OCI-LY1 (cell line): Measurements from ENCODE around the gene TCP11L2.

Experiments used
- H2AFZ ChIP-seq: fragments of 200-600 bp; sonication (generic), shearing (Covaris generic); 2 replicates; pipeline ENCODE4 v1.6.0; 2014; ENCODE audit warnings: antibody characterized with exemption, mild to moderate bottlenecking, low read length
- H3F3A ChIP-seq: fragments of 200-600 bp; sonication (generic), shearing (Covaris generic); 2 replicates; pipeline ENCODE4 v1.6.0; 2014; ENCODE audit warnings: mild to moderate bottlenecking, antibody characterized with exemption, low read length, moderate library complexity; ENCODE audit not compliant: insufficient read depth
- H3K27ac ChIP-seq: fragments of 200-600 bp; sonication (generic); 2 replicates; pipeline ENCODE4 v1.5.1; 2014; ENCODE audit warnings: low read length, mixed run types, mild to moderate bottlenecking, low read depth; ENCODE audit not compliant: poor library complexity, severe bottlenecking
- H3K27me3 ChIP-seq: fragments of 200-600 bp; sonication (generic); 2 replicates; pipeline ENCODE4 v1.6.0; 2014; ENCODE audit warnings: antibody characterized with exemption, mild to moderate bottlenecking, low read length, moderate library complexity; ENCODE audit not compliant: insufficient read depth
- H3K36me3 ChIP-seq: fragments of 200-600 bp; sonication (generic); 2 replicates; pipeline ENCODE4 v1.6.1; 2014; ENCODE audit warnings: mild to moderate bottlenecking, antibody characterized with exemption, low read length, moderate library complexity, mixed read lengths; ENCODE audit not compliant: insufficient read depth
- H3K4me1 ChIP-seq: fragments of 200-600 bp; sonication (generic); 2 replicates; pipeline ENCODE4 v1.5.1; 2014; ENCODE audit warnings: mild to moderate bottlenecking, low read length, moderate library complexity; ENCODE audit not compliant: insufficient read depth, severe bottlenecking
- H3K4me2 ChIP-seq: fragments of 200-600 bp; sonication (generic), shearing (Covaris generic); 2 replicates; pipeline ENCODE4 v1.6.1; 2014; ENCODE audit warnings: low read length
- H3K4me3 ChIP-seq: fragments of 200-600 bp; sonication (generic); 2 replicates; pipeline ENCODE4 v1.5.1; 2014; ENCODE audit warnings: low read length, low read depth, mild to moderate bottlenecking, mixed read lengths; ENCODE audit not compliant: poor library complexity, severe bottlenecking
- H3K79me2 ChIP-seq: fragments of 200-600 bp; shearing (Covaris generic); 2 replicates; pipeline ENCODE4 v1.6.1; 2016; ENCODE audit warnings: mixed run types, low read length, mixed read lengths; ENCODE audit not compliant: insufficient read depth
- H3K9ac ChIP-seq: fragments of 200-600 bp; sonication (generic), shearing (Covaris generic); 2 replicates; pipeline ENCODE4 v1.6.1; 2014; ENCODE audit warnings: mild to moderate bottlenecking, low read length, mixed read lengths
- H3K9me2 ChIP-seq: fragments of 200-600 bp; sonication (generic), shearing (Covaris generic); 2 replicates; pipeline ENCODE4 v1.6.1; 2014; ENCODE audit warnings: low read depth, mild to moderate bottlenecking, low read length, mixed read lengths
- H3K9me3 ChIP-seq: fragments of 200-600 bp; shearing (Covaris generic); 2 replicates; pipeline ENCODE4 v1.6.1; 2014; ENCODE audit warnings: low read length, mixed read lengths
- H4K20me1 ChIP-seq: fragments of 200-600 bp; sonication (generic), shearing (Covaris generic); 2 replicates; pipeline ENCODE4 v1.6.0; 2016; ENCODE audit warnings: mild to moderate bottlenecking, low read length; ENCODE audit not compliant: insufficient read depth
- EZH2 ChIP-seq: fragments of 200-600 bp; sonication (generic), shearing (Covaris generic); IDR thresholded peaks from 2 replicates; pipeline ENCODE4 v1.8.0; 2017; ENCODE audit warnings: borderline replicate concordance, mixed run types, mild to moderate bottlenecking, antibody characterized with exemption, low read length, moderate library complexity, mixed read lengths
- TF ChIP-seq, protein P1 (sequence below): fragments of 200-600 bp; sonication (generic), shearing (Covaris generic); IDR thresholded peaks from 2 replicates; pipeline ENCODE4 v1.5.1; 2017; ENCODE audit warnings: mild to moderate bottlenecking, antibody characterized with exemption, low read length, moderate library complexity, mixed read lengths

TCP11L2 gene

DNA sequence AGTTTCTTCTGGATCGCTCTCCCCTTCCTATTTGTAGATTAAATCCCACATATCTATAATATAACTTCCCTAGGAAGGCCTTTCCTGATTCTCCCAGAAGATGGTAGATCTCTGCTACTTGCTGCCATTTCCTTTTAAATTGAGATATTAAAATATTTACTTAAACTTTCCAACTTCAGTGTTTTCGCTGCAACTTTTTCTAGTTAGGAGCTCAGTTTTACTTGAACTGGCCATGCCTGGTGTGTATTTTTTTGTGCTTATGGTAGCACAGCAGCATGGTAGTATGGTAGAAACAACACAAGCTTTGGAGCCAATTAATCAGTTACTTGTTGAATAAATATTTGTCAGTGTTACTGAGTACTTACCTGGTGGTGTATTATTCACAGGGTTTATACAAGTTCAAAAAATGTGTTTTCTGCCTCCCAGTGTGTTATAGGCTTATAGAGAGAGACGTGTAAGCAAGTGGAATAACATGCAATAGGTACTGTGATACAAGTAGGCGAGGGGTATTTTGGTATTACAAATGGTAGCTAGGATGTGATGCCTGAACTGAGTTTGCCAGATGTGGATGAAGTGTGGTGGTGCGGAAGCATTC lies 58.0 kb downstream of the TCP11L2 start:
- Histone ChIP-seq H3K27me3 (no peaks in the 10 kb centered on the region), H3K9ac (no peak overlapping the region), H4K20me1 (no peaks in the 10 kb centered on the region), H2AFZ (no peak overlapping the region), H3F3A (no peaks in the 10 kb centered on the region), H3K9me3 (no peaks in the 10 kb centered on the region), H3K4me3 (no peak overlapping the region), H3K27ac (no peak overlapping the region), H3K36me3 (0 out of 2 replicates have a peak, but pooled peaks cover 4% of the 10 kb centered on the region), H3K9me2 (no peaks in the 10 kb centered on the region), H3K79me2 (peaks cover 23% of the 10 kb centered on the region), H3K4me1 (peaks cover 22% of the 10 kb centered on the region), H3K4me2 (no peak overlapping the region)
- TF ChIP-seq EZH2 = no peak
- TF ChIP-seq, protein P1, sequence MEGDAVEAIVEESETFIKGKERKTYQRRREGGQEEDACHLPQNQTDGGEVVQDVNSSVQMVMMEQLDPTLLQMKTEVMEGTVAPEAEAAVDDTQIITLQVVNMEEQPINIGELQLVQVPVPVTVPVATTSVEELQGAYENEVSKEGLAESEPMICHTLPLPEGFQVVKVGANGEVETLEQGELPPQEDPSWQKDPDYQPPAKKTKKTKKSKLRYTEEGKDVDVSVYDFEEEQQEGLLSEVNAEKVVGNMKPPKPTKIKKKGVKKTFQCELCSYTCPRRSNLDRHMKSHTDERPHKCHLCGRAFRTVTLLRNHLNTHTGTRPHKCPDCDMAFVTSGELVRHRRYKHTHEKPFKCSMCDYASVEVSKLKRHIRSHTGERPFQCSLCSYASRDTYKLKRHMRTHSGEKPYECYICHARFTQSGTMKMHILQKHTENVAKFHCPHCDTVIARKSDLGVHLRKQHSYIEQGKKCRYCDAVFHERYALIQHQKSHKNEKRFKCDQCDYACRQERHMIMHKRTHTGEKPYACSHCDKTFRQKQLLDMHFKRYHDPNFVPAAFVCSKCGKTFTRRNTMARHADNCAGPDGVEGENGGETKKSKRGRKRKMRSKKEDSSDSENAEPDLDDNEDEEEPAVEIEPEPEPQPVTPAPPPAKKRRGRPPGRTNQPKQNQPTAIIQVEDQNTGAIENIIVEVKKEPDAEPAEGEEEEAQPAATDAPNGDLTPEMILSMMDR = no peak

DNA sequence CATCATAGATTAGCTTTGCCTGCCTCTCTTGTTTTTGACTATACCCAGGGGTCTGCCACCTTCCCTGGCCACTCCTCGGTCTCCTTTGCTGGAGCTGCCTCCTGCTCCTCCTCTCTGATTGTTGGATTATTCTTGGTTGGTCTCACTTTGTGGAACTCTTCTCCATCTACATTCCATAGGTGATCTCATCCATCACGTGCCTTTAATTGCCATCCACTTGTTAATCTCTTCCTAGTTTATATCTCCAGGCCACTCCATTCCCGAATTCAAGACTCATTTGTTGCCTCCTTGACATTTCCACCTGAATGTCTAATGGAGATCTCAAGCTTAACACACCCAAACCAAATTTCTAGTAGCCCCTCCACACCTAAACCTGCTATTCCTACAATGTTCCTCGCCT lies 60.4 kb downstream of the TCP11L2 start:
- H3F3A ChIP-seq = no peaks in the 10 kb centered on the region
- H3K9ac ChIP-seq = no peak overlapping the region
- H3K4me1 ChIP-seq = peaks cover 17% of the 10 kb centered on the region
- H3K9me3 ChIP-seq = no peaks in the 10 kb centered on the region
- no peaks in the 10 kb centered on the region for H3K9me2 ChIP-seq
- peaks cover 15% of the 10 kb centered on the region for H3K36me3 ChIP-seq
- H3K27me3 ChIP-seq = no peaks in the 10 kb centered on the region
- no peak for TF ChIP-seq EZH2
- TF ChIP-seq, protein P1 = no peak
- no peaks in the 10 kb centered on the region for H4K20me1 ChIP-seq
- H3K4me3 ChIP-seq = no peak overlapping the region
- H3K4me2 ChIP-seq = no peak overlapping the region
- H2AFZ ChIP-seq = no peak overlapping the region
- peaks cover 23% of the 10 kb centered on the region for H3K79me2 ChIP-seq
- no peak overlapping the region for H3K27ac ChIP-seq

DNA sequence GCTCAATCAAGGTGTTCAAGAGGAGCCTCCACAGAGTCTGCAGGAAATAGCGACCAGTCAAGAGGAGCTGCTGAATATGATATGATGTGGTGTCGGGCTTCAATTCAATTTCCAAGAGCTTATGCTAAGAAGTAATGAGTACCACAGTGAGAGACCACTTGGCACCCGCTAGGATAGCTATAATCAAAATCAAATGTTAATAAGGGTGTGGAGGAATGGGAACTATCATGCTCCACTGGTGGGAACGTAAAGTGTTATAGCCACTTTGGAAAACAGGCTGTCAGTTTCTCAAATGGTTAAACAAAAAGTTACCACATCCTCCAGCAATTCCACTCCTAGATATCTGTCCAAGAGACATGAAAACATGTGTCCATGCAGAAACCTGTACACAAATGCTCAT lies 61.7 kb downstream of the TCP11L2 start:
- no peaks in the 10 kb centered on the region for H3K9me2 ChIP-seq
- no peak overlapping the region for H3K4me2 ChIP-seq
- H2AFZ ChIP-seq = no peak overlapping the region
- H3K27me3 ChIP-seq = no peaks in the 10 kb centered on the region
- TF ChIP-seq EZH2 = no peak
- TF ChIP-seq, protein P1 = no peak
- H4K20me1 ChIP-seq = no peaks in the 10 kb centered on the region
- no peaks in the 10 kb centered on the region for H3K9me3 ChIP-seq
- H3K27ac ChIP-seq = no peak overlapping the region
- peaks cover 8% of the 10 kb centered on the region for H3K4me1 ChIP-seq
- H3K4me3 ChIP-seq = no peak overlapping the region
- H3F3A ChIP-seq = no peaks in the 10 kb centered on the region
- H3K36me3 ChIP-seq = peaks cover 21% of the 10 kb centered on the region
- peaks cover 13% of the 10 kb centered on the region for H3K79me2 ChIP-seq
- no peak overlapping the region for H3K9ac ChIP-seq
